Spleen (tissue), 7 donors: Measurements from ENCODE around the gene USP7.

Source experiments
- CTCF ChIP-seq, 11 experiments: fragments of 200-600 bp in 7 of 11; fragments of 450-650 bp in 4 of 11; sonication (generic) in 4 of 11; IDR thresholded peaks in 8 of 11; conservative IDR thresholded peaks in 3 of 11; 1 replicate in 7 of 11; 2 replicates in 4 of 11; pipeline versions ENCODE4 v1.4.0 to v1.8.0; 2016 to 2021; ENCODE audit warnings: antibody characterized with exemption in 11 of 11, inconsistent platforms in 4 of 11, mild to moderate bottlenecking in 1 of 11
- POLR2A ChIP-seq, 3 donors: fragments of 450-650 bp; IDR thresholded peaks; one replicate each; pipeline ENCODE4 v1.5.1; 2017; ENCODE audit warnings: antibody characterized with exemption in 3 of 3, mild to moderate bottlenecking in 1 of 3
- donor health status: DM: no; HTN: no; CAD: no; lungs with moderate emphysema.
- donor health status: DM: no; HTN: no; CAD: no.
- donor health status: DM: no; HTN: no; CAD: no.

GRCh38 chr16:8847145-8847544 lies 116.6 kb downstream of the USP7 start:
- TF ChIP-seq POLR2A (IDR thresholded peaks at IDR 0.05) (no peak), CTCF (IDR thresholded peaks at IDR 0.05 in 8 of 11, conservative IDR thresholded peaks at IDR 0.05 in 3 of 11) (no peak)
